Esophagus (tissue), 2 donors: ENCODE data around the gene PLCL1. TPM values are rescaled to one million over a fixed set of nuclear protein-coding genes. Genes with fewer than 3 reads are reported as not detected.

Experiments
- H3K27ac ChIP-seq, 2 donors: one replicate each; pipeline ENCODE4 v1.5.1; 2013; ENCODE audit warnings: low read depth in 2 of 2, mild to moderate bottlenecking in 2 of 2, inconsistent platforms in 1 of 2, low read length in 1 of 2, moderate library complexity in 1 of 2
- H3K27me3 ChIP-seq, 2 donors: one replicate each; pipeline ENCODE4 v1.6.1; 2013; ENCODE audit warnings: low read length in 2 of 2, control low read depth in 1 of 2, mild to moderate bottlenecking in 1 of 2; ENCODE audit not compliant: insufficient read depth in 2 of 2, control insufficient read depth in 1 of 2
- H3K36me3 ChIP-seq, 2 donors: one replicate each; pipeline ENCODE4 v1.6.1; 2013; ENCODE audit warnings: low read length in 1 of 2; ENCODE audit not compliant: control insufficient read depth in 2 of 2, insufficient read depth in 2 of 2
- H3K4me1 ChIP-seq, 2 donors: one replicate each; pipeline ENCODE4 v1.6.1; 2013; ENCODE audit warnings: low read length in 1 of 2; ENCODE audit not compliant: control insufficient read depth in 2 of 2, insufficient read depth in 2 of 2
- H3K4me3 ChIP-seq, 2 donors: one replicate each; pipeline ENCODE4 v1.5.1; 2013; ENCODE audit warnings: low read length in 2 of 2, mild to moderate bottlenecking in 2 of 2, low read depth in 1 of 2, moderate library complexity in 1 of 2
- H3K9me3 ChIP-seq, 2 donors: one replicate each; pipeline ENCODE4 v1.6.1; 2013; ENCODE audit warnings: mild to moderate bottlenecking in 2 of 2, low read depth in 1 of 2, low read length in 1 of 2, moderate library complexity in 1 of 2; ENCODE audit not compliant: control insufficient read depth in 2 of 2, insufficient read depth in 1 of 2
- WGBS, 2 donors: extraction: QIAGEN DNeasy Blood & Tissue Kit; methylation state at CpG; one replicate each; pipeline ENCODE4 v1.1.7; 2013; 5-methylcytosine and 5-hydroxymethylcytosine counted together
- polyA plus RNA-seq, 2 donors: library from polyadenylated mRNA; stranded (reverse); fragments of 200-250 nt; gene quantifications; one replicate each; pipeline ENCODE4 v1.2.3, GENCODE V29; 2013
- donor health status: healthy with polysubstance abuse.
- donor health status: Bipolar disorder and iron deficiency.

The PLCL1 gene
- polyA plus RNA-seq, 2 donors = 0.20 to 0.59 TPM

- Histone ChIP-seq H3K36me3 (no peaks in the 10 kb centered on the region), H3K9me3 (no peaks in the 10 kb centered on the region), H3K27ac (no peak overlapping the region), H3K4me1 (no peaks in the 10 kb centered on the region), H3K27me3 (no peaks in the 10 kb centered on the region), H3K4me3 (no peak overlapping the region)
- WGBS, 2 donors = 67 to 72% methylated on average over 4 of the region's 4 CpGs
Observed at GRCh38 chr2:198143156-198143555, 338.8 kb downstream of the PLCL1 start.

- WGBS, 2 donors = 87 to 89% methylated on average over 1 of the region's 1 CpG
Observed at GRCh38 chr2:198143793-198144192, 339.4 kb downstream of the PLCL1 start.

GRCh38 chr2:198144660-198145059 is 340.3 kb downstream of the PLCL1 start:
- H3K4me1 ChIP-seq = no peaks in the 10 kb centered on the region
- H3K4me3 ChIP-seq = no peak overlapping the region
- no peak overlapping the region for H3K27ac ChIP-seq
- H3K9me3 ChIP-seq = no peaks in the 10 kb centered on the region
- H3K36me3 ChIP-seq = no peaks in the 10 kb centered on the region
- 36 to 49% methylated on average over 3 of the region's 3 CpGs for WGBS, 2 donors
- no peaks in the 10 kb centered on the region for H3K27me3 ChIP-seq

More at GRCh38 chr2:198143793-198144192, 339.4 kb downstream of the PLCL1 start:
- Histone ChIP-seq H3K4me3 (no peak overlapping the region), H3K9me3 (no peaks in the 10 kb centered on the region), H3K27me3 (no peaks in the 10 kb centered on the region), H3K27ac (no peak overlapping the region), H3K36me3 (no peaks in the 10 kb centered on the region), H3K4me1 (no peaks in the 10 kb centered on the region)

- WGBS, 2 donors = 72 to 78% methylated on average over 3 of the region's 3 CpGs
- no peaks in the 10 kb centered on the region for H3K4me1 ChIP-seq
- no peak overlapping the region for H3K27ac ChIP-seq
- no peaks in the 10 kb centered on the region for H3K9me3 ChIP-seq
- no peak overlapping the region for H3K4me3 ChIP-seq
- no peaks in the 10 kb centered on the region for H3K36me3 ChIP-seq
- no peaks in the 10 kb centered on the region for H3K27me3 ChIP-seq
Observed at GRCh38 chr2:198146346-198146940, 342.1 kb downstream of the PLCL1 start.

- Histone ChIP-seq H3K27me3 (no peaks in the 10 kb centered on the region), H3K4me3 (no peak overlapping the region), H3K9me3 (peaks cover 0 to 2% of the 10 kb centered on the region in 2 donors), H3K36me3 (no peaks in the 10 kb centered on the region), H3K27ac (no peak overlapping the region), H3K4me1 (no peaks in the 10 kb centered on the region)
Observed at GRCh38 chr2:198157314-198157713, 352.9 kb downstream of the PLCL1 start.

GRCh38 chr2:198161151-198161550 is 356.8 kb downstream of the PLCL1 start:
- H3K4me1 ChIP-seq = no peaks in the 10 kb centered on the region
- H3K36me3 ChIP-seq = no peaks in the 10 kb centered on the region
- no peak overlapping the region for H3K4me3 ChIP-seq
- no peaks in the 10 kb centered on the region for H3K27me3 ChIP-seq
- H3K27ac ChIP-seq = no peak overlapping the region
- H3K9me3 ChIP-seq = peaks cover 0 to 2% of the 10 kb centered on the region in 2 donors

- Histone ChIP-seq H3K4me1 (no peaks in the 10 kb centered on the region), H3K36me3 (no peaks in the 10 kb centered on the region), H3K9me3 (peaks cover 0 to 2% of the 10 kb centered on the region in 2 donors), H3K4me3 (no peak overlapping the region), H3K27me3 (no peaks in the 10 kb centered on the region), H3K27ac (no peak overlapping the region)
Observed at GRCh38 chr2:198162276-198162675, 357.9 kb downstream of the PLCL1 start.

- Histone ChIP-seq H3K36me3 (no peaks in the 10 kb centered on the region), H3K4me3 (no peak overlapping the region), H3K9me3 (no peaks in the 10 kb centered on the region), H3K4me1 (no peaks in the 10 kb centered on the region), H3K27me3 (no peaks in the 10 kb centered on the region), H3K27ac (no peak overlapping the region)
- 88% methylated on average over 6 of the region's 6 CpGs for WGBS, 2 donors
Observed at GRCh38 chr2:198164843-198165242, 360.4 kb downstream of the PLCL1 start.

- Histone ChIP-seq H3K4me1 (no peaks in the 10 kb centered on the region), H3K27ac (no peak overlapping the region), H3K36me3 (no peaks in the 10 kb centered on the region), H3K4me3 (no peak overlapping the region), H3K27me3 (no peaks in the 10 kb centered on the region), H3K9me3 (no peaks in the 10 kb centered on the region)
- WGBS, 2 donors = 86 to 87% methylated on average over 4 of the region's 4 CpGs
Observed at GRCh38 chr2:198165289-198165688, 360.9 kb downstream of the PLCL1 start.

- whole genome bisulfite sequencing, 2 donors = 79 to 80% methylated on average over 2 of the region's 2 CpGs
- Histone ChIP-seq H3K4me1 (no peaks in the 10 kb centered on the region), H3K27ac (no peak overlapping the region), H3K27me3 (no peaks in the 10 kb centered on the region), H3K4me3 (no peak overlapping the region), H3K36me3 (no peaks in the 10 kb centered on the region), H3K9me3 (no peaks in the 10 kb centered on the region)
Observed at GRCh38 chr2:198167346-198167745, 363.0 kb downstream of the PLCL1 start.
